Neuron (in vitro differentiated cells): ENCODE data around the gene PPP1R13L.

ENCODE experiments used
- H2AFZ ChIP-seq: one replicate; pipeline ENCODE4 v1.6.1; 2013; ENCODE audit warnings: low read depth, mild to moderate bottlenecking, inconsistent platforms, low read length, moderate library complexity
- H3K27me3 ChIP-seq: one replicate; pipeline ENCODE4 v1.6.1; 2013; ENCODE audit warnings: low read length; ENCODE audit not compliant: insufficient read depth
- H3K36me3 ChIP-seq: one replicate; pipeline ENCODE4 v1.6.1; 2013; ENCODE audit warnings: low read length; ENCODE audit not compliant: insufficient read depth
- H3K4me1 ChIP-seq: one replicate; pipeline ENCODE4 v1.6.1; 2013; ENCODE audit warnings: low read length; ENCODE audit not compliant: insufficient read depth
- H3K4me3 ChIP-seq: 2 replicates; pipeline ENCODE4 v1.5.1; 2013; ENCODE audit warnings: mild to moderate bottlenecking, low read length, moderate library complexity
- H3K9me3 ChIP-seq: one replicate; pipeline ENCODE4 v1.6.1; 2013; ENCODE audit warnings: low read length

PPP1R13L gene

DNA sequence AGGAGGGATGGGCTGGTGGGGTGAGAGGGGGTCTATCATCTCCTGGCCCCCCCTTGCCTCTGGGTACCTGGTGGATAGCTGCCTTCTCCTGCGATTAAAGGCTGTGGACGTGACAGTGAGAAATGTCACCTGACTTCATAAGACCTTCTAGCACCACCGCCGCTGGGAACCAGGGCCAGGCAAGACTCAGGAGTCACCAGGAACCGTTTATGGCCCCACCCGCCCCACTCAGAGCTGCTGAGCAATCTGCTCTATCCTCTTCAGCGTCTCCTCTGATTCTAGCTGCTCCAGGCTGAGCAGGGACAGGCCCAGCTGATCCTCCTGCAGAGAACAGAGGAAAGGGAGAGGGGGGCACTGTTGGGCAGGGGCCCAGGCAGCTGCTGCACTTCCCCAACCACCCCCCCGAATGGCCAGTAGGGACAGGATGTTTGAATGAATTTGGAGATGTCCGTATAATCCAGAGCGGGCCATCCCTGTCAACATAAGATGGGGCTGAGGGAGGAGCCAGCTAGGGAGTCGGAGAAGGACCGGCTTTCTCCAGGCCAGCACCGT is 53.4 kb downstream of the PPP1R13L start:
- no peak overlapping the region for H3K4me3 ChIP-seq
- H3K9me3 ChIP-seq: no peaks in the 10 kb centered on the region
- H3K36me3 ChIP-seq: peaks cover 53% of the 10 kb centered on the region
- no peak overlapping the region for H2AFZ ChIP-seq
- no peaks in the 10 kb centered on the region for H3K27me3 ChIP-seq
- no peaks in the 10 kb centered on the region for H3K4me1 ChIP-seq

DNA sequence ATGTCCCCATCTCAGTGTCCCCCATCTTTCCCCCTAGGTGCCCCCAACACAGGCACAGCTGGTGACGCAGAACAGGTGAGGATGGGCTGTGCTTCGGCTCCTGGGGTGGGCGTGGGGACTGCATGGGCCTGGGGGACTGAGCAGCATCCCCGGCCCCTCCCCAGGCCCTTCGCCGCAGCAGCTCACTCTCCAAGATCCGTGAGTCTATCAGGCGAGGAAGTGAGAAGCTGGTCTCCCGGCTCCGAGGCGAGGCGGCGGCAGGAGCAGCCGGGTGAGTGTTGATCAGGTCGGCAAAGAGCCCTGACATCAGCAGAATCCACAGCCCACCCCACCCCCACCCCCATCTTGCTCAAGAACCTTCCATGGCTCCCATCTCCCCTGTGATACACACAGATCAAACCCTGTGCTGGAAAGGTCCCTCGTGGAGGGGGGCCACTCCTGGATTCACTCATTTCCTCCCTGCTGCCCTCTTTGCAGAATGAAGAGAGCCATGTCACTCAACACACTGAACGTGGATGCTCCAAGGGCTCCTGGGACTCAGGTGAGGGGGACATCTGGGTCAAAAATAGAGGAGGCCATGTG is 54.3 kb downstream of the PPP1R13L start:
- Histone ChIP-seq H3K9me3 (no peaks in the 10 kb centered on the region), H3K27me3 (no peaks in the 10 kb centered on the region), H3K4me1 (no peaks in the 10 kb centered on the region), H2AFZ (no peak overlapping the region), H3K36me3 (peaks cover 44% of the 10 kb centered on the region), H3K4me3 (no peak overlapping the region)

DNA sequence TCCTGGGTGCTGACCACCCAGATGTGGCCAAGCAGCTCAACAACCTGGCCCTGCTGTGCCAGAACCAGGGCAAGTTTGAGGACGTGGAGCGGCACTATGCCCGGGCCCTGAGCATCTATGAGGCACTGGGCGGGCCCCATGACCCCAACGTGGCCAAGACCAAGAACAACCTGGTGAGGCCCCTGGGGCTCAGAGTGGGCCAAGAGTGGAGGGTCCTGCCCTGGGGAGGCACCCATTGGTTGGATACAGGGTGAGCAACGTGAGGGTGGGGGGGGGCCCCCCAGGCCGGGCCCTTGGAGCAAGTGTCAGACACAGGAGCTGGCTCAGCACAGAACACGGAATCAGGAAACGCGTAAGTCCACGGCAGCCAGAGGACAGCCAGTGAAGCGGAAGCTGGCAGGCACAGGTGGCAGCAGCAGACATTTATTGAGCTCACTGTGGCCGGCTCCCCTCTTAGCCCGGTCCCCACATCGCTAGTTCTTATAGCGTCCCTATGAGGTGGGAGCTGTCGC is 55.4 kb downstream of the PPP1R13L start:
- Histone ChIP-seq H2AFZ (no peak overlapping the region), H3K36me3 (peaks cover 37% of the 10 kb centered on the region), H3K9me3 (no peaks in the 10 kb centered on the region), H3K4me3 (no peak overlapping the region), H3K4me1 (no peaks in the 10 kb centered on the region), H3K27me3 (peaks cover 6% of the 10 kb centered on the region)

DNA sequence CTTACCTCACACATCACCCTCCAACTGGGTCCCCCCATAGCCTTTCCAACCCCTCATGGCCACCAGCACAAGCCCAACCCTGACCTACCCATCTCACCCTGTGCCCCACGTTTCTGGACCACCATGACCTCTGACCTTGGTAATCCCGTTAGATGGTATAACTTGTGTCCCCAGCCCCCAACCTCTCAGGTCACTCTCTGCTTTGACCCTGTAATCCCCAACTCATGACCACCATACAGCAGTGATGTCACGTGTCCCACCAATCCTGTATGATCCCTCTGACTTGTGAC is 55.8 kb downstream of the PPP1R13L start:
- no peaks in the 10 kb centered on the region for H3K9me3 ChIP-seq
- H3K27me3 ChIP-seq: peaks cover 6% of the 10 kb centered on the region
- H3K4me1 ChIP-seq: no peaks in the 10 kb centered on the region
- H2AFZ ChIP-seq: no peak overlapping the region
- H3K36me3 ChIP-seq: peaks cover 34% of the 10 kb centered on the region
- H3K4me3 ChIP-seq: no peak overlapping the region

DNA sequence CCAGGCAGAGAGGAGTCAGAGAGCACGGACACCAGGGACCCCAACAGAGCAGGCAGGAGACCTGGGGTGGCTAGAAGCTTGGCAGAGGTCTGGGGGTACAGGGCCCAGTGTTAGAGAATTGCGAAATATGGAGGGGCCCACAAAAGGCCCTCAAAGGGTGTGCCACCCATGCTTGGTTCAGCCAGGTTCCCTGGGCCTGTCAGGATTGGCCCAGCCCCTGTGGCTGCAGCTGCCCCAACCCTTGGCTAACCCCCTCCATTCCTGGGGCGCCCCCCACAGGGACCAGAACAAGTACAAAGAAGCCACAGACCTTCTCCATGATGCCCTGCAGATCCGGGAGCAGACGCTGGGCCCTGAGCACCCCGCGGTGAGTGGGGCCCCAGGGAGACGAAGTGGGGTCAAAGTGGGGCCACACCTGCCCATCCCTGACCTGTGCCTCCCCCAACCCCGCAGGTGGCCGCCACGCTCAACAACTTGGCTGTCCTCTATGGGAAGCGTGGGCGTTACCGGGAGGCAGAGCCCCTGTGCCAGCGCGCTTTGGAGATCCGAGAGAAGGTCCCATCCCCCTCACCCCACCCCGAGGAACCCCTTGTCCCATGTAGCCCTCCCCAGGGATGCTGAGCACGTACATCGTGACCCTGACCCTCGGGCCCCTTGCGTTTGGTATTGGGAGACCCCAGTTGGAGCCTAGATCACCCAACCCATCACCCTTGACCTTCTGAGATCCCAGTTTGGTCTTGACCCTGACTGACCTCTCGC is 56.3 kb downstream of the PPP1R13L start:
- Histone ChIP-seq H3K9me3 (no peaks in the 10 kb centered on the region), H3K27me3 (peaks cover 6% of the 10 kb centered on the region), H3K4me3 (no peak overlapping the region), H2AFZ (no peak overlapping the region), H3K36me3 (peaks cover 28% of the 10 kb centered on the region), H3K4me1 (no peaks in the 10 kb centered on the region)

DNA sequence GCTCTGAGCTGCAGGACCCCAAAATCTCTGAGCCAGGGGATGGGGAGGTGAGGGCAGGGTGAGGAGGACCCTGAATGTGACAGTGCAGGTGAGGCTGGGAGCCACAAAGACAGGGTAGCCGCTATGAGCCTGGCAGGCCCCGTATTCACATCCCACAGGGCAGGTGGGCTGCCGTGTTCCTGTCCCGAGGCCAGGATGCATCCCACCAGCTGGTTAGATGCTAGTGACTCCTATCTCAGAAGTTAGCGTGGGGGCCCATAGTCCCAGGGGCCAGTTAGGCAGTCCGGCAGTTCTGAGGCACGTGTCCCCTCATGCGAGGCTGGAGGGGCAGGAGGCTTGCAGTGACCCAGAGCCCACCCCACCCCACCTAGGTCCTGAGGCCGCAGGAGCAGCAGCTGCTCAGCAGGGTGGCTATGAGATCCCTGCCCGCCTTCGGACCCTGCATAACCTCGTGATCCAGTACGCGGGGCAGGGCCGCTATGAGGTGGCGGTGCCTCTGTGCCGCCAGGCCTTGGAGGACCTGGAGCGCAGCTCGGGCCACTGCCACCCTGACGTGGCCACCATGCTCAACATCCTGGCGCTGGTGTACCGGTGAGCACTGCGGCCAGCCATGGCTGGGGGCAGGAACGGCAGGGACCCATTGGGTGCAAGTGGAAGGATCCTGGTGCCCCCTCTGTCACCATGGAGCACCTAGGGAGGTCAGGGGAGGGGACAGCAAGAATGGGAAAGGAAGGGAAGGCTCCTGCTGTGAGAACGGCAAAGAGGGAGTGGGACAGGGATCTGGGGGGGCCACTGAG is 57.1 kb downstream of the PPP1R13L start:
- Histone ChIP-seq H3K4me3 (no peak overlapping the region), H2AFZ (no peak overlapping the region), H3K27me3 (peaks cover 9% of the 10 kb centered on the region)

DNA sequence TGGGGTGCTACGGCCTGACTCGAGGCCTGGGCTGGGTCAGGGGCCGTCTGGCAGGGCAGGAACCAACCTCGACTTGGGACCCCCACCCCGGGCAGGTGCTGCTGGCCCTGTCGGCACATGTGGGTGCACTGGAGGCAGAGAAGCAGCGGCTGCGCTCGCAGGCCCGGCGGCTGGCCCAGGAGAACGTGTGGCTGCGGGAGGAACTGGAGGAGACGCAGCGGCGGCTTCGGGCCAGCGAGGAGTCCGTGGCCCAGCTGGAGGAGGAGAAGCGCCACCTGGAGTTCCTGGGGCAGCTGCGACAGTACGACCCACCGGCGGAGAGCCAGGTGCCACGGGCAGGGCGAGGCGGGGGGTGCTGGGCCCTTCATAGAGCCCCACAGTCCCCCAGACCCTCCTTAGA is 58.4 kb downstream of the PPP1R13L start:
- no peaks in the 10 kb centered on the region for H3K4me1 ChIP-seq
- peaks cover 18% of the 10 kb centered on the region for H3K27me3 ChIP-seq
- no peak overlapping the region for H3K4me3 ChIP-seq
- H3K9me3 ChIP-seq: peaks cover 2% of the 10 kb centered on the region
- H3K36me3 ChIP-seq: peaks cover 8% of the 10 kb centered on the region
- H2AFZ ChIP-seq: no peak overlapping the region

More for the DNA sequence above, 57.1 kb downstream of the PPP1R13L start:
- peaks cover 2% of the 10 kb centered on the region for H3K9me3 ChIP-seq
- peaks cover 21% of the 10 kb centered on the region for H3K36me3 ChIP-seq
- H3K4me1 ChIP-seq: no peaks in the 10 kb centered on the region

DNA sequence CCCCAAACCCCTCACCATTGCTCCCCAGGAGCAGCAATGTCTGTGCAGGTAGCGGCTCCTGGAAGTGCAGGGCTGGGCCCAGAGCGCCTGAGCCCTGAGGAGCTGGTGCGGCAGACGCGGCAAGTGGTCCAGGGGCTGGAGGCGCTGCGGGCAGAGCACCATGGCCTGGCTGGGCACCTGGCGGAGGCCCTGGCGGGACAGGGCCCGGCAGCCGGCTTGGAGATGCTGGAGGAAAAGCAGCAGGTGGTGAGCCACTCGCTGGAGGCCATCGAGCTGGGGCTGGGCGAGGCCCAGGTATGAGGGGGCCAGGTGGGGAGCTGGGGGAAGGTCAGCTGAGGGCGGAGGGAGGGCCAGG is 59.4 kb downstream of the PPP1R13L start:
- Histone ChIP-seq H3K36me3 (peaks cover 3% of the 10 kb centered on the region), H3K4me1 (no peaks in the 10 kb centered on the region), H3K9me3 (peaks cover 2% of the 10 kb centered on the region), H3K27me3 (peaks cover 28% of the 10 kb centered on the region), H3K4me3 (no peak overlapping the region), H2AFZ (no peak overlapping the region)

DNA sequence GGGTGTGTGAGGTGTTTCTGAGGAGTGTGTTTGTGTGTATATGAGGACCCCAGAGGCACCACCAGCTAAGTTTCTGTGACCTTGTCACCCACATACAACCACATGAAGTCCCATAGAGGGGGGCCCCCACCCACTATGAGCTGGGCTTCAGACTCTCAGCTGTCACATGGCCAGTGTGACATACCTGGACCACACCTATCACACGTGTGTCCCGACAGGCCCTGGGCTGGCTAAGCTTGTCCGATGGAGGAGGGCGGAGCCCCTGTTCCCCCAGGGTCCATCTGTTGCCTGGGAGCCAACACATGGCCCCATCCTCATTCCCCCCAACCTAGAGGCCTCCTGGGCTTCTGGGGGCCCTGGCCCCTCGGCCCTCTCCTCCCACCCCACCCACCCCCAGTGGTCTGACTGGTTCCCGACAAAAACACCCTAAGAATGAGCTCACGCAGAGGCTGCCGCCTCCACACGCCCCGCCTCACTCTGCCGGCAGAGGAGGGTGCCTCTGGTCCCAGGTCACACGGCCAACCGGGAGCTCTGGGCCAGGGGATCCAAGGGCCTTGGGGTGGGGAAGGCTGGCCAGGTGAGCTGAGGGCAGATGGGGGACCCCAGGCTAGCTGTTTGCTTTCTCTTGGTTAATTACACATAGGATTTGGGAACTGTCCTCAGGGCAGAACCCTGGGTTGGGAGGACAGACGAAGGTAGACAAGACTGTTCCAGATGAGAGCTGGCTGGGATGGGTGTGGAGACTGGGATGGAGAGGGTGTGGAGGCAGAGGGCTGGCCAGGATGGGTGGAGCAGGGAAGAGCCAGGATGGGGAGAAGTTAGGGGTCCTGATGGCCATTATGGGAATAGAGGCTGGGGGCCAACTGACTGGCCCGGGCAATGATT is 60.0 kb downstream of the PPP1R13L start:
- peaks cover 2% of the 10 kb centered on the region for H3K36me3 ChIP-seq
- H3K9me3 ChIP-seq: peaks cover 2% of the 10 kb centered on the region
- H3K4me1 ChIP-seq: no peaks in the 10 kb centered on the region
- H3K4me3 ChIP-seq: no peak overlapping the region
- peaks cover 32% of the 10 kb centered on the region for H3K27me3 ChIP-seq
- H2AFZ ChIP-seq: no peak overlapping the region

DNA sequence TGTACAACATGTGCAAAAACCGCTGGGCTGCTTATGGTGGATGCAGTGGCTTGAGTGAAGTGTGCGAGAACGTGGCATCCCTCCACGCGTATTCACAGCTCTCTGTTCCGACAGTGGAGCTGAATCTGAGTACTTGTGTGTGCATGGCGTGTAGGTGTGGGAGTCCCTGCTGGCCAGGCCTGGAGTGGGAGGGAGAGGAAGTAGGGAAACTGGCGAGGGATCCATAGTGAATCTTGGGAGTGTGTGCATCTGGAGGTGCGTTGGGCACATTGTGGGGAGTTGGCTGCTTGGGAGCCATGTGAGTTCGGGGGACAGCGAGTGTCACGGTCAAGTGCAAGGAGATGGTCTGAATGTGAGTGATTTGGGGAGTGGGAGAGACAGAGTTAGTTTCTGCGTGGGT is 62.0 kb downstream of the PPP1R13L start:
- Histone ChIP-seq H3K27me3 (peaks cover 32% of the 10 kb centered on the region), H3K4me3 (no peak overlapping the region), H2AFZ (no peak overlapping the region), H3K4me1 (no peaks in the 10 kb centered on the region), H3K36me3 (no peaks in the 10 kb centered on the region), H3K9me3 (peaks cover 2% of the 10 kb centered on the region)

DNA sequence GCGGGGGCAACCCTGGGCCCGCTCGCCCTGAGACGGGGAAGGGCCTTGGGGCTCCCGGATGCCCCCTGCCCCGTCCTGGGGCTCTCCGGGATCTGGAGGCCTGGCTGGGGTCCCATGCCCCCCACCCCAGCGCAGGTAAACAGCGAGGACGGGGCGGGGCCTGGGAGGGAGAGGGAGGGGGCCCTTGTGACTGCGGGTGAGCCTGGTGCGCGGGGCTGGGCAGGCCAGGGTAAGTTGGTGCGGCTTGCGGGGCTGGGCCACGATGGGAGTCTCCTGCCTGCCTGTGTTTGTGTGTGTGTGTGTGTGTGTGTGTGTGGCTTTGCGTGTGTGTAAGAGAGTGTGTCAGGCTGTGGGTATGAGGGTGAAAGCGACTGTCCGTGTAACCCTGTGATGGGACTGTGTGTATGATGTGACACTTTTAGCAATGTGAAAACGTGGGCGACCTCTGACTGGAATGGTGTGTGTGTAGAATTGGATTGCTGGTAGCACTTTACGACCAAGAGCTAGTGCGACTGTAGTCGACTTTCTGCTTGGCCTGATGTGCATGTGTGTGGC is 63.9 kb downstream of the PPP1R13L start:
- Histone ChIP-seq H3K36me3 (no peaks in the 10 kb centered on the region), H3K9me3 (peaks cover 2% of the 10 kb centered on the region), H3K4me3 (no peak overlapping the region), H3K4me1 (no peaks in the 10 kb centered on the region), H3K27me3 (peaks cover 32% of the 10 kb centered on the region), H2AFZ (no peak overlapping the region)

DNA sequence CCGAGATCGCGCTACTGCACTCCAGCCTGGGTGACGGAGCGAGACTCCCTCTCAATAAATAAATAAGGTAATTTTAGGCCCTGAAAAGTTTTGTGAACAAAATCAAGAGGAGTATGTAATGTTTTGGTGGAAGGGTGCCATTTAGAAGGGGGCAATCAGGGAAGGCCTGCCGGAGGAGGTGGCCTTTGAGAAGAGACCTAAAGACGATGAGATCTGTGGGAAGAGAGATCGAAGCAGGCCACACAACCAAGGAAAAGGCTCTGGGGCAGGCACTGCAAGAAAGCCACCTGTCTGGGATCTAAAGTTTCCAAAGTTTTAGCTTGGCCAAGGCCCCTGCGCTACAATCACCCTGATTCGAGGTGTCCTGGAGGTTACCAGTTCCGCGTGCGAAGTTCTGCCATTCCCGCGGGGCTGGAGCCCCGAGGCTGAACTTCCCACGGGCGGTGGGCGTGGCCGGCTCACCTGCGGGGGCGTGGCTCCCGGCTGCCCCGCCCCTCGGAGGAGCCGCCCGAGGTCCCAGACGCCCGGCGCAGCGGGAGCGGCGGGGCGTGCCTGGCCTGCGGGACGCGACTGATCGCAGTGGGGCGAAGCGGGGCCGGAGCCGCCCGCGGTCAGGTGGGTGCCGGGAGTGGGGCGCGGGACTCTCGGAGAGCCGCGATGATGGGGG is 64.5 kb downstream of the PPP1R13L start, which contains the start of gene KLC3:
Gene KLC3 (plus strand): TSS at position 519 of the 667 bp plus-strand sequence. CDS start 4,792 bp downstream, outside the sequence.
- Histone ChIP-seq H2AFZ (no peak within 1 kb of the TSS), H3K9me3 (peaks cover 2% of the 10 kb centered on the region), H3K27me3 (peaks cover 31% of the 10 kb centered on the region), H3K36me3 (no peaks in the 10 kb centered on the region), H3K4me1 (no peaks in the 10 kb centered on the region), H3K4me3 (no peak within 1 kb of the TSS)
